ENCODE results near the gene ZNF787.
A peak's percentile ranks its signal among the peaks of the same experiment; 100 is the strongest.

The ZNF787 gene

DNA sequence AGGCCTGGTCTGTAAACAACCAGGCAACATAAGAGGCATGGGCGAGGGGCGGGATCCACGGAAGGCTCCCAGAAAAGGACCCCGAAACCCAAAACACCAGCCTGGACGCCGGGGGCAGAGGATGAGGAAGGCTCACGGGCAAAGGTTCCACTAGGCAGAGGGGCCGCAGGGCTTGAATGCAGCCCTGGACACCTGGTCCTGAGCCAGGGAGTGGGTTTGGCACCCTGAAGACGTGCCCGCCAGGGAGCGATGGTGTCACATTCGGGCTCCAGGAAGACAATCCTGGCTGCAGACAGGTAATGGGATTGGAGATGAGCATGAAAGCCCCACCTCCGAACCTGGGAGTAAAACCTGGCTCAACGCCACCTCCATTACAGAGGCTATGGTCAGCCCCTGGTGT is 31.8 kb downstream of the ZNF787 start:
- H3K4me3 ChIP-seq (ENCODE audit: low read length), result no peak overlapping the region
- H3K9ac ChIP-seq (ENCODE audit: low read length), result no peak overlapping the region
- H3K27ac ChIP-seq (ENCODE audit: low read length), result no peak overlapping the region
- H3K4me1 ChIP-seq (ENCODE audit: control insufficient read depth, low read depth, low read length), result peaks cover 8% of the 10 kb centered on the region
- H3K27me3 ChIP-seq (ENCODE audit: control insufficient read depth, insufficient read depth, low read length), result no peaks in the 10 kb centered on the region
- H3K36me3 ChIP-seq (ENCODE audit: control insufficient read depth, low read depth, low read length), result peaks cover 15% of the 10 kb centered on the region
- H3K9me3 ChIP-seq (ENCODE audit: control insufficient read depth, low read depth, low read length), result no peaks in the 10 kb centered on the region

- no peak overlapping the region for H3K27ac ChIP-seq (ENCODE audit: low read length)
- H3K9me3 ChIP-seq (ENCODE audit: control insufficient read depth, low read depth, low read length), result no peaks in the 10 kb centered on the region
- H3K27me3 ChIP-seq (ENCODE audit: control insufficient read depth, insufficient read depth, low read length), result no peaks in the 10 kb centered on the region
- no peak overlapping the region for H3K4me3 ChIP-seq (ENCODE audit: low read length)
- H3K36me3 ChIP-seq (ENCODE audit: control insufficient read depth, low read depth, low read length), result peaks cover 15% of the 10 kb centered on the region
- H3K4me1 ChIP-seq (ENCODE audit: control insufficient read depth, low read depth, low read length), result peaks cover 8% of the 10 kb centered on the region
- H3K9ac ChIP-seq (ENCODE audit: low read length), result no peak overlapping the region
Measured at GRCh38 chr19:56088497-56089215, 32.4 kb downstream of the ZNF787 start.

GRCh38 chr19:56087647-56088496 is 33.2 kb downstream of the ZNF787 start:
- H3K27me3 ChIP-seq (ENCODE audit: control insufficient read depth, insufficient read depth, low read length), result no peaks in the 10 kb centered on the region
- H3K27ac ChIP-seq (ENCODE audit: low read length), result no peak overlapping the region
- no peak overlapping the region for H3K9ac ChIP-seq (ENCODE audit: low read length)
- H3K4me3 ChIP-seq (ENCODE audit: low read length), result no peak overlapping the region
- H3K9me3 ChIP-seq (ENCODE audit: control insufficient read depth, low read depth, low read length), result no peaks in the 10 kb centered on the region
- H3K4me1 ChIP-seq (ENCODE audit: control insufficient read depth, low read depth, low read length), result peaks cover 8% of the 10 kb centered on the region
- peaks cover 10% of the 10 kb centered on the region for H3K36me3 ChIP-seq (ENCODE audit: control insufficient read depth, low read depth, low read length)

GRCh38 chr19:56086671-56087430 is 34.2 kb downstream of the ZNF787 start:
- Histone ChIP-seq H3K27ac (ENCODE audit: low read length) (no peak overlapping the region), H3K36me3 (ENCODE audit: control insufficient read depth, low read depth, low read length) (peaks cover 10% of the 10 kb centered on the region), H3K4me3 (ENCODE audit: low read length) (no peak overlapping the region), H3K27me3 (ENCODE audit: control insufficient read depth, insufficient read depth, low read length) (peaks cover 4% of the 10 kb centered on the region), H3K9ac (ENCODE audit: low read length) (no peak overlapping the region), H3K9me3 (ENCODE audit: control insufficient read depth, low read depth, low read length) (no peaks in the 10 kb centered on the region), H3K4me1 (ENCODE audit: control insufficient read depth, low read depth, low read length) (peaks cover 8% of the 10 kb centered on the region)

DNA sequence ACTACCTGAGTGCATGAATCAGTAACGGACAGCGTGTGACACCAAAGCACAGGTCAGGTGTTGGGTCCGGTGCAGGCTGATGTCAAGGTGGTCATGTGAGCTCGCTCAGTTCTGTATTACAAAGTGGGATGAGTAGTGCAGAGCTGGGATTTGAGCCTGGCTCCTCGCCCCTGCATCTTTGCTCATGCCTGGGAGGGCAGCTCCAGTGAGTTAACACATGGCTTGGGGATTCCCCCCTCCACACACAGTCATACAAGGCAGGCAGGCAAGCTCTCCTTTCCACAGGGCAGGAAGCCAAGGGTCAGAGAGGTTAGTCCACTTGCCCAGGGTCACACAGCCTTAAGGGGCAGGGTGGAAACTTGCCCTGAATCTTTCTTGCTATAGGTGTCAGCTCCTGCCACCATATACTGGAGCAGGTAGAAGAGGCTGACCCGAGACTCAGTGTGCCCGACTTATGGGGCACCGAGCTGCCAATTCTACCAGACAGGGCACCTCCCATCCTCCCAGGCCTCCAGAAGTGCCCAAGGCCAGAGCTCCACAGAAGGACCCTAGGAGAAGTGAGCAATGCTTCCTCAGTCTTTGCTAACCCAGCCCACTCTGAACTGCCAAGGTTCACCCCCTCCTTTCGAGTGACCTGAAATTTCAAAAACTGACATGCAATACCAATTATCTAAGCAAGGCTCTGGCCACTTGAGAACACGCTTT is 35.4 kb downstream of the ZNF787 start:
- Histone ChIP-seq H3K9ac (ENCODE audit: low read length) (no peak overlapping the region), H3K36me3 (ENCODE audit: control insufficient read depth, low read depth, low read length) (peaks cover 10% of the 10 kb centered on the region), H3K27ac (ENCODE audit: low read length) (no peak overlapping the region), H3K4me1 (ENCODE audit: control insufficient read depth, low read depth, low read length) (peaks cover 16% of the 10 kb centered on the region), H3K9me3 (ENCODE audit: control insufficient read depth, low read depth, low read length) (no peaks in the 10 kb centered on the region), H3K27me3 (ENCODE audit: control insufficient read depth, insufficient read depth, low read length) (peaks cover 10% of the 10 kb centered on the region), H3K4me3 (ENCODE audit: low read length) (no peak overlapping the region)

GRCh38 chr19:56084835-56085536 is 36.1 kb downstream of the ZNF787 start:
- peaks cover 16% of the 10 kb centered on the region for H3K4me1 ChIP-seq (ENCODE audit: control insufficient read depth, low read depth, low read length)
- no peak overlapping the region for H3K27ac ChIP-seq (ENCODE audit: low read length)
- H3K36me3 ChIP-seq (ENCODE audit: control insufficient read depth, low read depth, low read length), result peaks cover 10% of the 10 kb centered on the region
- no peak overlapping the region for H3K4me3 ChIP-seq (ENCODE audit: low read length)
- H3K9me3 ChIP-seq (ENCODE audit: control insufficient read depth, low read depth, low read length), result no peaks in the 10 kb centered on the region
- peaks cover 10% of the 10 kb centered on the region for H3K27me3 ChIP-seq (ENCODE audit: control insufficient read depth, insufficient read depth, low read length)
- no peak overlapping the region for H3K9ac ChIP-seq (ENCODE audit: low read length)

DNA sequence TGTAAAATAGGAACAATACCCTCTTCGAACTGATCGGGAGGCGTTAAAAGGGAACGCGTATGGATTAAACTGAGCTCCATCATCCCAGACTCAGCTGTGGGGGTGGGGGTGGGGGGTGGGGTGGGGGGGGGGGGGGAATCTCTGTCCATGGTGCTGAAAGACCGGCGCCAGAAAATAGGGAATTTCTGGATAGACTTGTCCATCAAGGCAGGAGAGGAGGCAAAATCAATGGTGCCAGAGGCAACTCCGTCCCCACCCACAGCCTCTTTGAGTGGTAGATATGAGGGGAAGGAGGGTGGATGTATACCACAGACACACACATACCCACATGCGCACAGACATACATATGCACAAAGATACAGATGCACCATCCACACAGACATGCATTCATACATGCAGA is 37.4 kb downstream of the ZNF787 start:
- no peaks in the 10 kb centered on the region for H3K36me3 ChIP-seq (ENCODE audit: control insufficient read depth, low read depth, low read length)
- peaks cover 16% of the 10 kb centered on the region for H3K4me1 ChIP-seq (ENCODE audit: control insufficient read depth, low read depth, low read length)
- peaks cover 10% of the 10 kb centered on the region for H3K27me3 ChIP-seq (ENCODE audit: control insufficient read depth, insufficient read depth, low read length)
- no peaks in the 10 kb centered on the region for H3K9me3 ChIP-seq (ENCODE audit: control insufficient read depth, low read depth, low read length)
- no peak overlapping the region for H3K4me3 ChIP-seq (ENCODE audit: low read length)
- H3K9ac ChIP-seq (ENCODE audit: low read length), result no peak overlapping the region
- H3K27ac ChIP-seq (ENCODE audit: low read length), result no peak overlapping the region

- H3K4me1 ChIP-seq (ENCODE audit: control insufficient read depth, low read depth, low read length), result peaks cover 16% of the 10 kb centered on the region
- H3K36me3 ChIP-seq (ENCODE audit: control insufficient read depth, low read depth, low read length), result no peaks in the 10 kb centered on the region
- no peaks in the 10 kb centered on the region for H3K9me3 ChIP-seq (ENCODE audit: control insufficient read depth, low read depth, low read length)
- no peak overlapping the region for H3K27ac ChIP-seq (ENCODE audit: low read length)
- peak overlapping the region; percentile 11 for H3K9ac ChIP-seq (ENCODE audit: low read length)
- H3K27me3 ChIP-seq (ENCODE audit: control insufficient read depth, insufficient read depth, low read length), result peaks cover 10% of the 10 kb centered on the region
- H3K4me3 ChIP-seq (ENCODE audit: low read length), result peak overlapping the region; percentile 73
Measured at GRCh38 chr19:56080669-56081401, 40.3 kb downstream of the ZNF787 start.

DNA sequence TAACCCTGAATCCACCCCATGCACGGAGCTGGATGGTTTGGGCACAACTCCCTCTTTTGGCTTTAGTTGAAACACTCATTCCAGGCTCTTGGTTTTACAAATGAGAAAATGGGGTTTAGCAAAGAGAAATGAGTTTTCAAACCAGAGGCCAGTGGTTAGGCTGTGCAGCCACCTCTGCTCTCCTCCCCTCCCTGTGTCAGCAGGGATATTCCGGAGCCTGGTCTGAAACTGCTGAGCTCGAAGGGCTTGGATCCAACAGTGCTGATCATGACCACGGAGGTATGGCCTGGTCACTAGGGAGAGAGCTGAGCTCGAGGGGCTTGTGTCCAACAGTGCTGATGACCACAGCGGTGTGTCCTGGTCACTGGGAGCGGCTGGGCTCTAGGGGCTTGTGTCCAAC is 41.5 kb downstream of the ZNF787 start:
- Histone ChIP-seq H3K9me3 (ENCODE audit: control insufficient read depth, low read depth, low read length) (no peaks in the 10 kb centered on the region), H3K27ac (ENCODE audit: low read length) (no peak overlapping the region), H3K4me3 (ENCODE audit: low read length) (no peak overlapping the region), H3K36me3 (ENCODE audit: control insufficient read depth, low read depth, low read length) (no peaks in the 10 kb centered on the region), H3K9ac (ENCODE audit: low read length) (no peak overlapping the region), H3K4me1 (ENCODE audit: control insufficient read depth, low read depth, low read length) (peaks cover 8% of the 10 kb centered on the region), H3K27me3 (ENCODE audit: control insufficient read depth, insufficient read depth, low read length) (peaks cover 10% of the 10 kb centered on the region)

GRCh38 chr19:56076498-56076897 is 44.6 kb downstream of the ZNF787 start:
- H3K4me3 ChIP-seq (ENCODE audit: low read length), result no peak overlapping the region
- no peak overlapping the region for H3K27ac ChIP-seq (ENCODE audit: low read length)
- H3K9me3 ChIP-seq (ENCODE audit: control insufficient read depth, low read depth, low read length), result no peaks in the 10 kb centered on the region
- peaks cover 7% of the 10 kb centered on the region for H3K4me1 ChIP-seq (ENCODE audit: control insufficient read depth, low read depth, low read length)
- H3K27me3 ChIP-seq (ENCODE audit: control insufficient read depth, insufficient read depth, low read length), result peaks cover 3% of the 10 kb centered on the region
- no peak overlapping the region for H3K9ac ChIP-seq (ENCODE audit: low read length)
- no peaks in the 10 kb centered on the region for H3K36me3 ChIP-seq (ENCODE audit: control insufficient read depth, low read depth, low read length)

All from iPS-18a (cell line).